BJ (cell line): ENCODE data around the gene SHF. TPM values are rescaled to one million over a fixed set of nuclear protein-coding genes. Genes with fewer than 3 reads are reported as not detected.

Experiments
- CTCF ChIA-PET: fragments of 350-600 bp; formaldehyde crosslinking; extraction: SDS; loops from one replicate; lab custom pipeline; 2021; ENCODE audit warnings: antibody characterized with exemption, inconsistent platforms; lab: Yijun Ruan, JAX
- POLR2A ChIA-PET: fragments of 300-600 bp; sonication (Branson Sonifier 250); formaldehyde crosslinking; extraction: SDS; loops from one replicate; lab custom pipeline; 2021; ENCODE audit warnings: antibody characterized with exemption; lab: Charles Lee
- DNase-seq: peaks from one replicate; pipeline ENCODE4 v3.0.0-alpha.2; 2011; ENCODE audit warnings: low read depth
- H3K27me3 ChIP-seq: 2 replicates; pipeline ENCODE4 v1.6.0; 2011; ENCODE audit warnings: low read length; ENCODE audit not compliant: control insufficient read depth, insufficient read depth
- H3K36me3 ChIP-seq: 2 replicates; pipeline ENCODE4 v1.5.1; 2011; ENCODE audit warnings: low read length; ENCODE audit not compliant: control insufficient read depth, insufficient read depth
- H3K4me3 ChIP-seq: 2 replicates; pipeline ENCODE4 v1.5.1; 2011; ENCODE audit warnings: low read depth, mild to moderate bottlenecking, control low read depth, low read length
- CTCF ChIP-seq: IDR thresholded peaks from 2 replicates; pipeline ENCODE4 v1.5.1; 2011; ENCODE audit warnings: low read depth, mild to moderate bottlenecking, control low read depth, inconsistent platforms, low read length, moderate library complexity; ENCODE audit not compliant: insufficient read depth
- polyA plus RNA-seq: library from polyadenylated mRNA; depleted of rRNA; stranded (reverse); fragments of >200 nt; gene quantifications from 2 replicates; pipeline ENCODE4 v1.2.3, GENCODE V29; 2011

SHF gene
- polyA plus RNA-seq, 1 experiment, result 5.2 TPM

DNA sequence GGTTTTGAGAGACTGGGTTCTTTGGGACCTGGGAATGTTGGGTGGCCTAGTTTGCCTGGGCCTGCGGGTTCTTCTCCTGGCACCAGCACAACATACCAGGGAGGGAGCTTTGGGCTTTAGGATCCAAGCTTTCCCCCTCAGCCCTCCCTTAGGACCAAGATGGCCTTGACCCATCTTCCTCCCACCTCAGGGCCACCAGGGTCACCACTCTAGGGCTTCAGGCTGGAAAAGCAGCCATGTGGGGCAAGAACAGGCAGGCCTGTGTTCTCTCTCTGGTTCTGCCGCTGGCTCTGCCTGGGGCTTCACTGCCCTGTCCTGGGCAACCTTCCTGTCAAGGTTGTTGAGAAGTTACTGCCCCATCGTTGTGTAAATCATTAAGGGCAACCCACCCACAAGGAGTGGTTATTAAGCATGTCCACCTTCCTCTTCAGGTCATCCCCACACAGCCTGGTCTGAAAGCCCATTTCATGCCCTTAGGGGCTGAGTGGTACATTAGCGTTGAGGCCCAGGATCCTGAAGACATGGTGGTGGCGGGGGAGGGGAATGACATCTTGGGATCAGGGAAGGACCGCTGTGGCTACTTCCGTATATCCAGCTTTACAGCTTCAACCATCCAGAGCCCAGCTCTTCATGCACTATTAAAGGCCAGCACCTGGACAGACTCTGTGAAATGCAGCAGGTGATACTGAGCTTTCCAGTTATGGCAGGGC is 57.3 kb downstream of the SHF start:
- no peak for TF ChIP-seq CTCF
- POLR2A ChIA-PET, result no interaction called here
- no peak overlapping the region for H3K4me3 ChIP-seq
- DNase-seq, result no peak
- no peaks in the 10 kb centered on the region; the same call in 1 of the 2 replicates for H3K36me3 ChIP-seq
- H3K27me3 ChIP-seq, result peaks cover 51% of the 10 kb centered on the region
- CTCF ChIA-PET, result interaction anchor here (0.6 to 5.0 kb wide), 6 partner anchors 8 to 270 kb away, joined by 3 to 24 read pairs (median 4); no protein-coding TSS in a partner anchor

GRCh38 chr15:45129651-45130129 is 58.1 kb downstream of the SHF start, which contains the start of the genes DUOX1 and DUOXA1:
Gene DUOX1 (plus strand): TSS chr15:45129994. CDS start chr15:45131967, 1,973 bp downstream.
Gene DUOXA1 (minus strand): TSS chr15:45129879. CDS start chr15:45123014, 6,865 bp downstream.
- no peak for TF ChIP-seq CTCF
- no peaks in the 10 kb centered on the region; the same call in 1 of the 2 replicates for H3K36me3 ChIP-seq
- DNase-seq, result no peak
- ChIA-PET CTCF (interaction anchor here (1.0 to 5.3 kb wide), 5 partner anchors 8 to 33 kb away, joined by 3 to 29 read pairs (median 12); no protein-coding TSS in a partner anchor), POLR2A (no interaction called here)
- H3K27me3 ChIP-seq, result peaks cover 52% of the 10 kb centered on the region
- H3K4me3 ChIP-seq, result no peak within 1 kb of the TSS

DNA sequence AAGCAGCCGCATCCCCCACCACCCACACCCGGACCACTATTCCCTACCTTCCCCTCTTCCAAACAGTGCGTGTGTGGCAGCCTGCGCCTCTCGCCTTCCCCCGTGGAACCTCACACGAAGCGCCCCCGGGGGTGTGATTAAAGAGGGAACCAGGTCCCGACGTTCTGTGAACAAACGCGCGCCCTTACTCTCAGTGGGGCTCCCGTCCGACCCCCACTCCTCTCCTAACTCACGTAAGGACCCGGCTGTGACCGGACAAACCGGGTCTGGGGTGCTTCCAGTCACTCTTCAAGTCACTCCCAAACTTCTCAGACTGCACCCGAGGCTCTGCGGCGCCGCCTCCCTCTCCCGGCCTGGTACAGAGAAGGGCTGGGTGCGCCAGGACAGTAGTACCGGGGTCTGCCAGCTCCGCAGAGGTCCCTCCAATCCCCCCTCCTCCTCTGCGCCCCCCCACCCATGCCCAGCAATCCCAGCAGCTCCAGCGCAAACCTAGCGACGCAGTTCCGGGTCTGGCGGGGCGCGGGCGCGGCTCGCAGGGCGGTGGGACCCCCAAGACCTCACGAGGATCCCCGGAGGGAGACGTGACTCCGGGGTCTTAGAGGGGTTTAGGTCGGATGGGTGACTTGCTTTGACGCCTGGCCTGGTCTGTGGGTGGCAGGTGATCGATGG is 58.7 kb downstream of the SHF start:
- Histone ChIP-seq H3K36me3 (no peaks in the 10 kb centered on the region; the same call in 1 of the 2 replicates), H3K27me3 (peaks cover 48% of the 10 kb centered on the region), H3K4me3 (no peak overlapping the region)
- no peak for TF ChIP-seq CTCF
- ChIA-PET CTCF (interaction anchor here (2.0 to 5.3 kb wide), 3 partner anchors 7 to 12 kb away, joined by 5 to 29 read pairs (median 12); no protein-coding TSS in a partner anchor), POLR2A (no interaction called here)
- no peak for DNase-seq

DNA sequence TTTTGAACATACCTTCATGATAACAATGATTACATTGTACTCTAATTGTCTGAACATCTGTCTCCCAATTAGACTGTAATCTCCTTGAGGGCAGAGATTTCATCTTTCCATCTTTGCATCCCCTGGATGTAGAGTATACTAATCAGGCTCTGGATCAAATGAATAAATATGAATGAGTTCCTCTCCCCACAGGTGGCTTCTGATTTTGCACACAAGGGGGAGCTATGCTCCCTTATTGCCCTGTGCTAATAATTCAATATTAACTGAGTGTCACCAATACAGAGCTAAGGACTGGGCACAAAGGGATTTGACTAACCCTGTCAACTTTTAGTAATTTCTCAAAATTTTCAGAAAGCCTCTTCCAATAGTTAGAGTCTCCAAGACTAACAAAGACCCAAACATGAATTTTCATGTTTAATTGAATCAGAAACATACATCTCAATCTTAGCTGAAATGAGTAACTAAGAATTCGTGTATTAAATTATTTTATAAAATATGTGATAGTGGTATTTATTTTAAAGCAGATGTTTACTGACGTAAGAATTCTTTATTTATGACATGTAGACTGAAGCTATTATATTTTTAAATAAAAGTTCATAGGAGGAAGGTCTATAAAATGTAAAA is 61.1 kb downstream of the SHF start:
- POLR2A ChIA-PET, result interaction anchor here (0.6 kb wide), 1 partner anchor 32 kb away, joined by 13 read pairs; no protein-coding TSS in a partner anchor
- H3K27me3 ChIP-seq, result peaks cover 44% of the 10 kb centered on the region
- CTCF ChIA-PET, result interaction anchor here (0.6 to 5.3 kb wide), 15 partner anchors 9 to 501 kb away, joined by 3 to 29 read pairs (median 5); partner anchors contain the start of genes DUOX2 and DUOXA2
- H3K36me3 ChIP-seq, result no peaks in the 10 kb centered on the region; the same call in 1 of the 2 replicates
- TF ChIP-seq CTCF, result peak; percentile 70
- no peak for DNase-seq
- H3K4me3 ChIP-seq, result no peak overlapping the region
